PC-9 (cell line): ENCODE data around the gene MAP4K4. TPM values are rescaled to one million over a fixed set of nuclear protein-coding genes. Genes with fewer than 3 reads are reported as not detected.
"Not testable (repeated sequence)": the region's sequence is repeated elsewhere in the genome, so short reads cannot be mapped to it uniquely, and the experiment has no call there.

ENCODE experiments used
- BruUV-seq: library from RNA; stranded (reverse); fragments of 400-500 nt; replicated peaks from 2 replicates; lab custom pipeline; 2021; lab: Mats Ljungman, UMichigan
- CTCF ChIA-PET: fragments of 300-600 bp; sonication (Branson Sonifier 250); formaldehyde crosslinking; loops from one replicate; lab custom pipeline; 2022; ENCODE audit warnings: antibody characterized with exemption; lab: Charles Lee
- POLR2A ChIA-PET: fragments of 300-600 bp; sonication (Branson Sonifier 250); formaldehyde crosslinking; loops from one replicate; lab custom pipeline; 2022; ENCODE audit warnings: antibody characterized with exemption; ENCODE audit not compliant: unreplicated experiment; lab: Charles Lee
- DNase-seq, 2 experiments: peaks; one replicate each; pipeline versions ENCODE4 v3.0.0 to v3.0.0-alpha.2; 2015 to 2022; ENCODE audit warnings: mixed read lengths in 1 of 2
- H2AFZ ChIP-seq: fragments of 200-600 bp; sonication (generic); 2 replicates; pipeline ENCODE4 v1.8.1; 2017; ENCODE audit warnings: antibody characterized with exemption
- H3F3A ChIP-seq: fragments of 200-600 bp; sonication (generic); 2 replicates; pipeline ENCODE4 v1.8.1; 2017; ENCODE audit warnings: antibody characterized with exemption, mild to moderate bottlenecking, low read depth; ENCODE audit not compliant: insufficient read depth
- H3K27ac ChIP-seq: fragments of 200-600 bp; sonication (generic); 2 replicates; pipeline ENCODE4 v1.6.1; 2016; ENCODE audit warnings: mixed run types
- H3K27me3 ChIP-seq: fragments of 200-600 bp; sonication (generic); 2 replicates; pipeline ENCODE4 v1.6.1; 2016; ENCODE audit warnings: low read depth, mixed run types; ENCODE audit not compliant: insufficient read depth
- H3K36me3 ChIP-seq: fragments of 200-600 bp; sonication (generic); 2 replicates; pipeline ENCODE4 v1.6.1; 2016; ENCODE audit warnings: low read depth, mixed run types
- H3K4me1 ChIP-seq: fragments of 200-600 bp; sonication (generic); replicated peaks from 2 replicates; pipeline ENCODE4 v1.6.1; 2016; ENCODE audit warnings: mixed run types; ENCODE audit not compliant: insufficient read depth
- H3K4me2 ChIP-seq: fragments of 200-600 bp; sonication (generic); 2 replicates; pipeline ENCODE4 v1.6.1; 2017; ENCODE audit warnings: mixed run types
- H3K4me3 ChIP-seq: fragments of 200-600 bp; sonication (generic); 2 replicates; pipeline ENCODE4 v1.6.1; 2016; ENCODE audit warnings: mixed run types
- H3K79me2 ChIP-seq: fragments of 200-600 bp; sonication (generic); 2 replicates; pipeline ENCODE4 v1.6.1; 2017; ENCODE audit warnings: low read depth, mixed run types
- H3K9me2 ChIP-seq: fragments of 200-600 bp; sonication (generic); 2 replicates; pipeline ENCODE4 v1.8.1; 2017; ENCODE audit warnings: mild to moderate bottlenecking; ENCODE audit not compliant: insufficient read depth
- H3K9me3 ChIP-seq: fragments of 200-600 bp; sonication (generic); 2 replicates; pipeline ENCODE4 v1.8.1; 2016; ENCODE audit warnings: low read depth; ENCODE audit not compliant: insufficient read depth
- H4K20me1 ChIP-seq: fragments of 200-600 bp; sonication (generic); 2 replicates; pipeline ENCODE4 v1.8.1; 2017; ENCODE audit not compliant: insufficient read depth
- EZH2 ChIP-seq: fragments of 200-600 bp; sonication (generic); IDR thresholded peaks from 2 replicates; pipeline ENCODE4 v1.8.0; 2017; ENCODE audit warnings: antibody characterized with exemption, low read depth
- intact Hi-C: fragments of 100-400 bp; cut with micrococcal nuclease; formaldehyde crosslinking; loops from one replicate; pipeline ENCODE4 v1.10.0; 2022; ENCODE audit not compliant: unreplicated experiment
- total RNA-seq: library from RNA; stranded (reverse); gene quantifications from 2 replicates; pipeline ENCODE4 v1.2.3, GENCODE V29; 2021
- TF ChIP-seq, protein P1 (sequence below): fragments of 200-600 bp; sonication (generic); conservative IDR thresholded peaks from 2 replicates; pipeline ENCODE4 v1.6.1; 2017; ENCODE audit warnings: mixed run types, antibody characterized with exemption, mild to moderate bottlenecking, moderate library complexity

MAP4K4 gene
- total RNA-seq, 1 experiment from 2014 or later, result 129 TPM

DNA sequence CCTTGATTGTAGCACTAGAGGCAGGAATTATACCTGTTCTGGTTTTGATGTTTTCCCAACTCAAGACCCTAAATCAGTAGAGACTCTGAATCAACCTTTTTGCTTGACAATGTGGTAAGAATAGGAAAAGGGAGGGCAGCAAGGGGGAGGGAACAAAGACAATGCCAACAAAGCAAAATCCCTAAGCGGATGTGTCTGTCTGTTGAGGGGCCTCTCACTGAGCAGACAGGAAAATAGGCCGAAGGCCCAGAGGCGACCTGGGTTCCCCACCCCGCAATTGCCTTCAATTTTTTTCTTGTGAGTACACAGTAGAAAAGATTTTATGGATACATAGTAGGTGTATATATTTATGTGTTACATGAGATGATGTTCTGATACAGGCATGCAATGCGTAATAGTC lies 75.6 kb downstream of the MAP4K4 start:
- BruUV-seq, result no TSS peak
- intact Hi-C loops, result no loop called here
- no peaks in the 10 kb centered on the region for H3K9me2 ChIP-seq
- no peaks in the 10 kb centered on the region for H3K9me3 ChIP-seq
- no peaks in the 10 kb centered on the region for H3K27me3 ChIP-seq
- H3F3A ChIP-seq, result peaks cover 5% of the 10 kb centered on the region; the same call in 1 of the 2 replicates
- no peak overlapping the region for H2AFZ ChIP-seq
- peaks cover 45% of the 10 kb centered on the region for H4K20me1 ChIP-seq
- no peak for TF ChIP-seq EZH2
- TF ChIP-seq, protein P1, sequence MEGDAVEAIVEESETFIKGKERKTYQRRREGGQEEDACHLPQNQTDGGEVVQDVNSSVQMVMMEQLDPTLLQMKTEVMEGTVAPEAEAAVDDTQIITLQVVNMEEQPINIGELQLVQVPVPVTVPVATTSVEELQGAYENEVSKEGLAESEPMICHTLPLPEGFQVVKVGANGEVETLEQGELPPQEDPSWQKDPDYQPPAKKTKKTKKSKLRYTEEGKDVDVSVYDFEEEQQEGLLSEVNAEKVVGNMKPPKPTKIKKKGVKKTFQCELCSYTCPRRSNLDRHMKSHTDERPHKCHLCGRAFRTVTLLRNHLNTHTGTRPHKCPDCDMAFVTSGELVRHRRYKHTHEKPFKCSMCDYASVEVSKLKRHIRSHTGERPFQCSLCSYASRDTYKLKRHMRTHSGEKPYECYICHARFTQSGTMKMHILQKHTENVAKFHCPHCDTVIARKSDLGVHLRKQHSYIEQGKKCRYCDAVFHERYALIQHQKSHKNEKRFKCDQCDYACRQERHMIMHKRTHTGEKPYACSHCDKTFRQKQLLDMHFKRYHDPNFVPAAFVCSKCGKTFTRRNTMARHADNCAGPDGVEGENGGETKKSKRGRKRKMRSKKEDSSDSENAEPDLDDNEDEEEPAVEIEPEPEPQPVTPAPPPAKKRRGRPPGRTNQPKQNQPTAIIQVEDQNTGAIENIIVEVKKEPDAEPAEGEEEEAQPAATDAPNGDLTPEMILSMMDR, result no peak
- DNase-seq, result no peak
- no peak overlapping the region for H3K27ac ChIP-seq
- peaks cover 100% of the 10 kb centered on the region for H3K79me2 ChIP-seq
- no peak overlapping the region for H3K4me3 ChIP-seq
- POLR2A ChIA-PET, result no interaction called here
- CTCF ChIA-PET, result no interaction called here
- H3K4me2 ChIP-seq, result no peak overlapping the region
- H3K4me1 ChIP-seq, result peaks cover 14% of the 10 kb centered on the region; the same call in 1 of the 2 replicates
- no peaks in the 10 kb centered on the region for H3K36me3 ChIP-seq

DNA sequence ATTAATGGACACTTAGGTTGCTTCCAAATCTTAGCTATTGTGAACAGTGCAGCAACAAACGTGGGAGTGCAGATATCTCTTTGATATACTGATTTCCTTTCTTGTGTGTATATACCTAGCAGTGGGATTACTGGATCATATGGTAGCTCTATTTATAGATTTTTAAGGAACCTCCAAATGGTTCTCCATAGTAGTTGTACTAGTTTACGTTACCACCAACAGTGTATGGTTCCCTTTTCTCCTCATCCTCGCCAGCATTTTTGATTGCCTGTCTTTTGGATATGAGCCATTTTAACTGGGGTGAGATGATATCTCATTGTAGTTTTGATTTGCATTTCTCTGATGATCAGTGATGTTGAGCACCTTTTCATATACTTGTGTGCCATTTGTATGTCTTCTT lies 76.5 kb downstream of the MAP4K4 start:
- intact Hi-C loops, BruUV-seq: not testable (repeated sequence)

DNA sequence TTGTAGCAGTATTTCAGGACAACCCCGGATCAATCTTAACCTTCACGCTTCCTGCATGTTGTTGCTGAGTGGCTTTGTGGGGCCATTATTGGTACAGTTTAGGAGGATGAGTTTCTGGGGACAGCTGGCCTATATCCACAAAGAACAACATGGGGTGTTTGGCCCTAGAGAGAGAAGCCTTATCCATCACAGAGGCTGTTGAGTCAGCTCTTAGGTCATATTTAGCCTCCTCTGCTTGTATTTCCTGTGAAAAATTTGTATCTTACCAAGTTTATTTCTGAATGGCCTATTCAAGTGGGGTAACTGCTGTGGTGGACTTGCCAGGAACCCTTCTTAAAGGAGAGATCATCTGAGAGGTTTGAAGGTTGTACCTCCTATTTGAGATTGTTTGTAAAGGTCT lies 77.6 kb downstream of the MAP4K4 start:
- DNase-seq, result no peak
- Histone ChIP-seq H3K9me2 (no peaks in the 10 kb centered on the region), H3K4me1 (peaks cover 7% of the 10 kb centered on the region; the same call in 1 of the 2 replicates), H2AFZ (no peak overlapping the region), H3K4me2 (no peak overlapping the region), H3K79me2 (peaks cover 100% of the 10 kb centered on the region), H3K9me3 (no peaks in the 10 kb centered on the region), H3K4me3 (no peak overlapping the region), H4K20me1 (peaks cover 55% of the 10 kb centered on the region), H3F3A (no peaks in the 10 kb centered on the region), H3K36me3 (no peaks in the 10 kb centered on the region), H3K27ac (no peak overlapping the region), H3K27me3 (no peaks in the 10 kb centered on the region)
- intact Hi-C loops, result no loop called here
- no TSS peak for BruUV-seq
- POLR2A ChIA-PET, result no interaction called here
- CTCF ChIA-PET, result no interaction called here
- TF ChIP-seq, protein P1, result no peak
- no peak for TF ChIP-seq EZH2

More for the DNA sequence above, 76.5 kb downstream of the MAP4K4 start:
- H2AFZ ChIP-seq, H3K9me2 ChIP-seq, H3K4me2 ChIP-seq, POLR2A ChIA-PET, H3F3A ChIP-seq, H3K36me3 ChIP-seq, DNase-seq, H3K4me3 ChIP-seq, CTCF ChIA-PET, H3K9me3 ChIP-seq, H3K4me1 ChIP-seq, H3K27me3 ChIP-seq, H3K27ac ChIP-seq: not testable (repeated sequence)
- Histone ChIP-seq H4K20me1 (peaks cover 53% of the 10 kb centered on the region), H3K79me2 (peaks cover 100% of the 10 kb centered on the region)

DNA sequence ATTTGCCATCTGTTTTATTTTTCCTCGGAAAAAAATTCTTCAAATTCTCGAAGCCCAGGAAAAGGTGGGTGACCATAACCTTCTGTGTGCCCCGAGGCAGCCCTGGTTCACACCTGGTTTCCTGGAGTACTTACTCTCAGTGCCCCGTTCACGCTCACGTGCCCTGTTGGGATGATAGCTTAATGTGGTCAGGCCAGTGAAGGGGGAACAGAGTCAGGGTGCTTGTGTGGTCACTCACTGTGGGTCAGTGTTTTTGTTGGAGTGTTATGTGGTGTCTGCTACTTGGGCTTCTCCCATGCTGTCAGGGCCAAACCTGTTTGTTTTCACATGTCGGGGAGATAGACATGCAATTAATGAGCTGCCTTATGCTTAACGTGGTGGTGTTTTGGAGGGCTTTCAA lies 78.1 kb downstream of the MAP4K4 start:
- peaks cover 57% of the 10 kb centered on the region for H4K20me1 ChIP-seq
- POLR2A ChIA-PET, result interaction anchor here (0.6 kb wide), 1 partner anchor 51 kb away, joined by 5 read pairs; no protein-coding TSS in a partner anchor

More for the DNA sequence above, 78.1 kb downstream of the MAP4K4 start:
- Histone ChIP-seq H3K9me2 (no peaks in the 10 kb centered on the region), H3K79me2 (peaks cover 100% of the 10 kb centered on the region), H3K4me2 (no peak overlapping the region), H3K36me3 (no peaks in the 10 kb centered on the region), H3K27ac (no peak overlapping the region; the same call in 1 of the 2 replicates), H3K4me3 (no peak overlapping the region), H3K4me1 (peaks cover 6% of the 10 kb centered on the region; the same call in 1 of the 2 replicates), H2AFZ (no peak overlapping the region), H3K9me3 (no peaks in the 10 kb centered on the region), H3F3A (no peaks in the 10 kb centered on the region), H3K27me3 (no peaks in the 10 kb centered on the region)
- intact Hi-C loops, result no loop called here
- TF ChIP-seq, protein P1, result no peak
- no peak for TF ChIP-seq EZH2
- BruUV-seq, result no TSS peak
- DNase-seq, result no peak
- CTCF ChIA-PET, result interaction anchor here (0.6 kb wide), 1 partner anchor 148 kb away, joined by 13 read pairs; no protein-coding TSS in a partner anchor
